Endothelial cell of umbilical vein (primary cell): ENCODE data around the gene FILIP1L.

Experiments
- EZH2 ChIP-seq: IDR thresholded peaks from 2 replicates; pipeline ENCODE4 v1.6.1; 2012; ENCODE audit warnings: borderline replicate concordance, low read depth, mild to moderate bottlenecking, moderate library complexity, low read length, inconsistent platforms; ENCODE audit not compliant: severe bottlenecking
- JUN ChIP-seq: IDR thresholded peaks from 2 replicates; pipeline ENCODE4 v1.6.1; 2011; ENCODE audit warnings: borderline replicate concordance, low read depth; ENCODE audit not compliant: insufficient read length, insufficient read depth
- MYC ChIP-seq: IDR thresholded peaks from one replicate; pipeline ENCODE4 v1.6.1; 2011; ENCODE audit warnings: mild to moderate bottlenecking, low read depth, low read length
- POLR2A ChIP-seq: IDR thresholded peaks from 2 replicates; pipeline ENCODE4 v1.6.1; 2012; ENCODE audit warnings: low read depth, mild to moderate bottlenecking, control low read depth, low read length
- POLR2AphosphoS5 ChIP-seq: IDR thresholded peaks from 2 replicates; pipeline ENCODE4 v1.6.1; 2012; ENCODE audit warnings: low read depth, mild to moderate bottlenecking, control low read depth, low read length, moderate library complexity; ENCODE audit not compliant: insufficient read depth
- TF ChIP-seq, protein P1 (sequence below), 2 donors: IDR thresholded peaks; 1 replicate in 1 of 2; 2 replicates in 1 of 2; pipeline ENCODE4 v1.5.1; 2011; ENCODE audit warnings: low read length in 2 of 2, mild to moderate bottlenecking in 2 of 2, moderate library complexity in 2 of 2, control low read depth in 1 of 2, inconsistent platforms in 1 of 2, low read depth in 1 of 2; ENCODE audit not compliant: insufficient read depth in 1 of 2; ENCODE audit errors: extremely low read depth in 1 of 2

DNA sequence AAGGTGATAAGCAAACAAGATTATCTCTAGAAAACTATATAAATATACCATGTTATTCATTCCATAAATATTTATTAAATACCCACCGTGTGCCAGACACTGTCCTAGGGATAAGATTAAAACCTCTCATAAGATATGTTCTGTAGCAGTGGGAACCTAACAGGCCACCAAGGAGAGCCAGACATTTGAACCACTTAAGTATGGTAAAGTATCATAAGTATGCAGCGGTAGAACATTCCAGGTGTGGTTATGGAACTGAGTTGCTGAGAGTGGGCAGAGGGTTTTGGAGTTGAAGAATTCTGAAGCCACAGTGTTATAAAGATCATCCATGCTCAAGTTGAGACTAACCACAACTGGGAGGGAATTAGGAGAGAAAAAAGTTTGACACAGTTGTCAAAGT is 14.7 kb downstream of the FILIP1L start:
- TF ChIP-seq, protein P1, sequence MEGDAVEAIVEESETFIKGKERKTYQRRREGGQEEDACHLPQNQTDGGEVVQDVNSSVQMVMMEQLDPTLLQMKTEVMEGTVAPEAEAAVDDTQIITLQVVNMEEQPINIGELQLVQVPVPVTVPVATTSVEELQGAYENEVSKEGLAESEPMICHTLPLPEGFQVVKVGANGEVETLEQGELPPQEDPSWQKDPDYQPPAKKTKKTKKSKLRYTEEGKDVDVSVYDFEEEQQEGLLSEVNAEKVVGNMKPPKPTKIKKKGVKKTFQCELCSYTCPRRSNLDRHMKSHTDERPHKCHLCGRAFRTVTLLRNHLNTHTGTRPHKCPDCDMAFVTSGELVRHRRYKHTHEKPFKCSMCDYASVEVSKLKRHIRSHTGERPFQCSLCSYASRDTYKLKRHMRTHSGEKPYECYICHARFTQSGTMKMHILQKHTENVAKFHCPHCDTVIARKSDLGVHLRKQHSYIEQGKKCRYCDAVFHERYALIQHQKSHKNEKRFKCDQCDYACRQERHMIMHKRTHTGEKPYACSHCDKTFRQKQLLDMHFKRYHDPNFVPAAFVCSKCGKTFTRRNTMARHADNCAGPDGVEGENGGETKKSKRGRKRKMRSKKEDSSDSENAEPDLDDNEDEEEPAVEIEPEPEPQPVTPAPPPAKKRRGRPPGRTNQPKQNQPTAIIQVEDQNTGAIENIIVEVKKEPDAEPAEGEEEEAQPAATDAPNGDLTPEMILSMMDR (IDR thresholded peaks at IDR 0.05; ENCODE audit: extremely low read depth in 1 of 2, insufficient read depth in 1 of 2, low read depth in 1 of 2, low read length in 2 of 2) = no peak
- no peak for TF ChIP-seq POLR2AphosphoS5
- no peak for TF ChIP-seq POLR2A
- TF ChIP-seq EZH2 = no peak
- no peak for TF ChIP-seq MYC
- TF ChIP-seq JUN = no peak
